Measurements from ENCODE around the gene SLC16A3.

Gene SLC16A3

GRCh38 chr17:82236142-82236971 is 7.5 kb downstream of the SLC16A3 start:
- no peak for DNase-seq (ENCODE audit: low read depth)

GRCh38 chr17:82237083-82237745 is 8.4 kb downstream of the SLC16A3 start:
- no peak for DNase-seq (ENCODE audit: low read depth)

- DNase-seq (ENCODE audit: low read depth): no peak
Measured at GRCh38 chr17:82237746-82238471, 9.1 kb downstream of the SLC16A3 start.

- no peak for DNase-seq (ENCODE audit: low read depth)
Measured at GRCh38 chr17:82238472-82239201, 9.8 kb downstream of the SLC16A3 start.

- no peak for DNase-seq (ENCODE audit: low read depth)
Measured at GRCh38 chr17:82239401-82239925, 10.6 kb downstream of the SLC16A3 start.

GRCh38 chr17:82239926-82240505 is 11.2 kb downstream of the SLC16A3 start:
- DNase-seq (ENCODE audit: low read depth): no peak

GRCh38 chr17:82240506-82241182 is 11.8 kb downstream of the SLC16A3 start:
- DNase-seq (ENCODE audit: low read depth): no peak

GRCh38 chr17:82241183-82241925 is 12.5 kb downstream of the SLC16A3 start:
- DNase-seq (ENCODE audit: low read depth): no peak

- DNase-seq (ENCODE audit: low read depth): no peak
Measured at GRCh38 chr17:82241926-82242697, 13.3 kb downstream of the SLC16A3 start.

- DNase-seq (ENCODE audit: low read depth): no peak
Measured at GRCh38 chr17:82242698-82242976, 13.8 kb downstream of the SLC16A3 start.

GRCh38 chr17:82242977-82243647 is 14.3 kb downstream of the SLC16A3 start:
- peak; percentile 79 for DNase-seq (ENCODE audit: low read depth)

- DNase-seq (ENCODE audit: low read depth): no peak
Measured at GRCh38 chr17:82243648-82244412, 15.0 kb downstream of the SLC16A3 start.

GRCh38 chr17:82244413-82245133 is 15.7 kb downstream of the SLC16A3 start:
- no peak for DNase-seq (ENCODE audit: low read depth)

- DNase-seq (ENCODE audit: low read depth): no peak
Measured at GRCh38 chr17:82245134-82246039, 16.5 kb downstream of the SLC16A3 start.

- DNase-seq (ENCODE audit: low read depth): no peak
Measured at GRCh38 chr17:82246040-82246364, 17.2 kb downstream of the SLC16A3 start.

- no peak for DNase-seq (ENCODE audit: low read depth)
Measured at GRCh38 chr17:82246365-82247181, 17.7 kb downstream of the SLC16A3 start.

Measured in GM04504 (cell line).